ENCODE results near the gene FAM98C.

DNA sequence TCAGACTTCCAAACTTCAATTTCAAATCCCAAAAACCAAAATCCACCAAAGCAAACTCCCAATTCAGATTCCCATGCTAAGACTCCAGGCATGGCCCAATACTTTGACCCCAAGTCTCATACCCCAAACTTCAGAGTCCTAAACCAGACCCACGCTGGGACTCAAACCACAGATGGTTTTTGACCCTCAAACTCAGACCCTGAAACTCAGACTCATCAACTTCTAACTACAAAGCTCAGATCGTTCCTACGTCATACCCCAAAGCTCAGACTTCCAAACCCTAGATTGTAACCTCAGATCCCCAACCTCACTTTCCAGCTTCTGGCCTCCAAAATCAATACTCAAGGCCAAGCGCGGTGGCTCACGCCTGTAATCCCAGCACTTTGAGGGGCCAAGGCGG is 42.5 kb downstream of the FAM98C start:
- TF ChIP-seq, protein P1, sequence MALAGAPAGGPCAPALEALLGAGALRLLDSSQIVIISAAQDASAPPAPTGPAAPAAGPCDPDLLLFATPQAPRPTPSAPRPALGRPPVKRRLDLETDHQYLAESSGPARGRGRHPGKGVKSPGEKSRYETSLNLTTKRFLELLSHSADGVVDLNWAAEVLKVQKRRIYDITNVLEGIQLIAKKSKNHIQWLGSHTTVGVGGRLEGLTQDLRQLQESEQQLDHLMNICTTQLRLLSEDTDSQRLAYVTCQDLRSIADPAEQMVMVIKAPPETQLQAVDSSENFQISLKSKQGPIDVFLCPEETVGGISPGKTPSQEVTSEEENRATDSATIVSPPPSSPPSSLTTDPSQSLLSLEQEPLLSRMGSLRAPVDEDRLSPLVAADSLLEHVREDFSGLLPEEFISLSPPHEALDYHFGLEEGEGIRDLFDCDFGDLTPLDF (CRISPR knock-in tag; IDR thresholded peaks at IDR 0.05) = no peak
- TF ChIP-seq TEAD4 (CRISPR knock-in tag; IDR thresholded peaks at IDR 0.05) (no peak), ELF4 (CRISPR knock-in tag; IDR thresholded peaks at IDR 0.05; ENCODE audit: low read depth) (no peak), JUN (CRISPR knock-in tag; IDR thresholded peaks at IDR 0.05) (no peak), ZNF232 (CRISPR knock-in tag; IDR thresholded peaks at IDR 0.05) (no peak), EMX1 (CRISPR knock-in tag; IDR thresholded peaks at IDR 0.05) (no peak), OVOL2 (CRISPR knock-in tag; IDR thresholded peaks at IDR 0.05; ENCODE audit: borderline replicate concordance) (no peak), GABPB1 (CRISPR knock-in tag; IDR thresholded peaks at IDR 0.05) (no peak)
- TF ChIP-seq, protein P2, sequence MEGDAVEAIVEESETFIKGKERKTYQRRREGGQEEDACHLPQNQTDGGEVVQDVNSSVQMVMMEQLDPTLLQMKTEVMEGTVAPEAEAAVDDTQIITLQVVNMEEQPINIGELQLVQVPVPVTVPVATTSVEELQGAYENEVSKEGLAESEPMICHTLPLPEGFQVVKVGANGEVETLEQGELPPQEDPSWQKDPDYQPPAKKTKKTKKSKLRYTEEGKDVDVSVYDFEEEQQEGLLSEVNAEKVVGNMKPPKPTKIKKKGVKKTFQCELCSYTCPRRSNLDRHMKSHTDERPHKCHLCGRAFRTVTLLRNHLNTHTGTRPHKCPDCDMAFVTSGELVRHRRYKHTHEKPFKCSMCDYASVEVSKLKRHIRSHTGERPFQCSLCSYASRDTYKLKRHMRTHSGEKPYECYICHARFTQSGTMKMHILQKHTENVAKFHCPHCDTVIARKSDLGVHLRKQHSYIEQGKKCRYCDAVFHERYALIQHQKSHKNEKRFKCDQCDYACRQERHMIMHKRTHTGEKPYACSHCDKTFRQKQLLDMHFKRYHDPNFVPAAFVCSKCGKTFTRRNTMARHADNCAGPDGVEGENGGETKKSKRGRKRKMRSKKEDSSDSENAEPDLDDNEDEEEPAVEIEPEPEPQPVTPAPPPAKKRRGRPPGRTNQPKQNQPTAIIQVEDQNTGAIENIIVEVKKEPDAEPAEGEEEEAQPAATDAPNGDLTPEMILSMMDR (IDR thresholded peaks at IDR 0.05) = no peak
- TF ChIP-seq, protein P3, sequence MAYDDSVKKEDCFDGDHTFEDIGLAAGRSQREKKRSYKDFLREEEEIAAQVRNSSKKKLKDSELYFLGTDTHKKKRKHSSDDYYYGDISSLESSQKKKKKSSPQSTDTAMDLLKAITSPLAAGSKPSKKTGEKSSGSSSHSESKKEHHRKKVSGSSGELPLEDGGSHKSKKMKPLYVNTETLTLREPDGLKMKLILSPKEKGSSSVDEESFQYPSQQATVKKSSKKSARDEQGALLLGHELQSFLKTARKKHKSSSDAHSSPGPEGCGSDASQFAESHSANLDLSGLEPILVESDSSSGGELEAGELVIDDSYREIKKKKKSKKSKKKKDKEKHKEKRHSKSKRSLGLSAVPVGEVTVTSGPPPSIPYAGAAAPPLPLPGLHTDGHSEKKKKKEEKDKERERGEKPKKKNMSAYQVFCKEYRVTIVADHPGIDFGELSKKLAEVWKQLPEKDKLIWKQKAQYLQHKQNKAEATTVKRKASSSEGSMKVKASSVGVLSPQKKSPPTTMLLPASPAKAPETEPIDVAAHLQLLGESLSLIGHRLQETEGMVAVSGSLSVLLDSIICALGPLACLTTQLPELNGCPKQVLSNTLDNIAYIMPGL (CRISPR knock-in tag; IDR thresholded peaks at IDR 0.05) = no peak
- TF ChIP-seq, protein P4, sequence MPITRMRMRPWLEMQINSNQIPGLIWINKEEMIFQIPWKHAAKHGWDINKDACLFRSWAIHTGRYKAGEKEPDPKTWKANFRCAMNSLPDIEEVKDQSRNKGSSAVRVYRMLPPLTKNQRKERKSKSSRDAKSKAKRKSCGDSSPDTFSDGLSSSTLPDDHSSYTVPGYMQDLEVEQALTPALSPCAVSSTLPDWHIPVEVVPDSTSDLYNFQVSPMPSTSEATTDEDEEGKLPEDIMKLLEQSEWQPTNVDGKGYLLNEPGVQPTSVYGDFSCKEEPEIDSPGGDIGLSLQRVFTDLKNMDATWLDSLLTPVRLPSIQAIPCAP (CRISPR knock-in tag; IDR thresholded peaks at IDR 0.05) = no peak

All from WTC11 (cell line).